Mesenchymal stem cell (in vitro differentiated cells and primary cell): ENCODE data around the gene HBS1L.

Experiments
- DNase-seq: peaks from one replicate; pipeline ENCODE4 v3.0.0-alpha.2; 2013
- H2AFZ ChIP-seq: one replicate; pipeline ENCODE4 v1.6.1; 2013; ENCODE audit warnings: low read depth, mild to moderate bottlenecking, control low read depth, inconsistent platforms, low read length, moderate library complexity
- H2AK5ac ChIP-seq: 2 replicates; pipeline ENCODE4 v1.6.1; 2013; ENCODE audit warnings: low read length, moderate library complexity, mild to moderate bottlenecking, inconsistent platforms; ENCODE audit not compliant: severe bottlenecking
- H2BK120ac ChIP-seq: one replicate; pipeline ENCODE4 v1.6.1; 2013; ENCODE audit warnings: low read depth, mild to moderate bottlenecking, inconsistent platforms, low read length, moderate library complexity
- H2BK12ac ChIP-seq, 2 experiments: one replicate each; pipeline ENCODE4 v1.6.1; 2013; ENCODE audit warnings: inconsistent platforms in 2 of 2, low read length in 2 of 2, mild to moderate bottlenecking in 2 of 2, moderate library complexity in 2 of 2, control low read depth in 1 of 2
- H2BK15ac ChIP-seq: one replicate; pipeline ENCODE4 v1.6.1; 2013; ENCODE audit warnings: mild to moderate bottlenecking, low read depth, inconsistent platforms; ENCODE audit not compliant: poor library complexity, severe bottlenecking
- H2BK5ac ChIP-seq: 2 replicates; pipeline ENCODE4 v1.6.1; 2013; ENCODE audit warnings: low read depth, mild to moderate bottlenecking, low read length, control low read depth, inconsistent platforms; ENCODE audit not compliant: poor library complexity, severe bottlenecking
- H3K14ac ChIP-seq, 2 experiments: one replicate each; pipeline ENCODE4 v1.6.1; 2013; ENCODE audit warnings: inconsistent platforms in 2 of 2, low read length in 2 of 2, control low read depth in 1 of 2, mild to moderate bottlenecking in 1 of 2, moderate library complexity in 1 of 2
- H3K18ac ChIP-seq, 2 experiments: one replicate each; pipeline ENCODE4 v1.6.1; 2013; ENCODE audit warnings: inconsistent platforms in 2 of 2, low read length in 2 of 2, control low read depth in 1 of 2, low read depth in 1 of 2, mild to moderate bottlenecking in 1 of 2
- H3K23ac ChIP-seq, 2 experiments: one replicate each; pipeline ENCODE4 v1.6.1; 2013; ENCODE audit warnings: inconsistent platforms in 2 of 2, low read length in 2 of 2, mild to moderate bottlenecking in 2 of 2, moderate library complexity in 2 of 2, control low read depth in 1 of 2
- H3K27ac ChIP-seq: 2 replicates; pipeline ENCODE4 v1.5.1; 2013; ENCODE audit warnings: mild to moderate bottlenecking, moderate library complexity, low read length, control low read depth, inconsistent platforms; ENCODE audit not compliant: poor library complexity, severe bottlenecking
- H3K27me3 ChIP-seq, 2 experiments: 2 replicates each; pipeline versions ENCODE4 v1.6.1 to v1.7.0; 2013; ENCODE audit warnings: low read length in 2 of 2, mild to moderate bottlenecking in 2 of 2, moderate library complexity in 2 of 2, control low read depth in 1 of 2, inconsistent platforms in 1 of 2; ENCODE audit not compliant: control insufficient read depth in 1 of 2, insufficient read depth in 1 of 2
- H3K36me3 ChIP-seq, 2 experiments: 2 replicates each; pipeline versions ENCODE4 v1.6.1 to v1.7.0; 2013; ENCODE audit warnings: low read length in 2 of 2, control low read depth in 1 of 2, inconsistent platforms in 1 of 2, low read depth in 1 of 2, mild to moderate bottlenecking in 1 of 2; ENCODE audit not compliant: insufficient read depth in 2 of 2, control insufficient read depth in 1 of 2
- H3K4ac ChIP-seq, 2 experiments: one replicate each; pipeline ENCODE4 v1.6.1; 2013; ENCODE audit warnings: inconsistent platforms in 2 of 2, low read length in 2 of 2, mild to moderate bottlenecking in 2 of 2, moderate library complexity in 2 of 2, control low read depth in 1 of 2, low read depth in 1 of 2
- H3K4me1 ChIP-seq: 2 replicates; pipeline ENCODE4 v1.6.1; 2013; ENCODE audit warnings: low read depth, low read length, control low read depth; ENCODE audit not compliant: control insufficient read depth, insufficient read depth
- H3K4me2 ChIP-seq: 2 replicates; pipeline ENCODE4 v1.6.1; 2013; ENCODE audit warnings: low read length, mild to moderate bottlenecking, inconsistent platforms; ENCODE audit not compliant: poor library complexity, severe bottlenecking
- H3K4me3 ChIP-seq, 2 experiments: 2 replicates each; pipeline versions ENCODE4 v1.5.1 to v1.7.0; 2013; ENCODE audit warnings: low read length in 2 of 2, mild to moderate bottlenecking in 2 of 2, control low read depth in 1 of 2, low read depth in 1 of 2; ENCODE audit not compliant: insufficient read depth in 1 of 2
- H3K79me1 ChIP-seq: replicated peaks from 2 replicates; pipeline ENCODE4 v1.6.1; 2013; ENCODE audit warnings: mild to moderate bottlenecking, control low read depth, low read length, inconsistent platforms; ENCODE audit not compliant: poor library complexity, severe bottlenecking
- H3K9ac ChIP-seq: 2 replicates; pipeline ENCODE4 v1.7.0; 2013; ENCODE audit warnings: mild to moderate bottlenecking, low read length, moderate library complexity
- H3K9me3 ChIP-seq: 2 replicates; pipeline ENCODE4 v1.7.0; 2013; ENCODE audit warnings: mild to moderate bottlenecking, low read length; ENCODE audit not compliant: control insufficient read depth
- H4K8ac ChIP-seq: one replicate; pipeline ENCODE4 v1.6.1; 2013; ENCODE audit warnings: inconsistent platforms, mild to moderate bottlenecking, low read length, moderate library complexity
- H4K91ac ChIP-seq: one replicate; pipeline ENCODE4 v1.6.1; 2013; ENCODE audit warnings: mild to moderate bottlenecking, low read length, inconsistent platforms
- WGBS: methylation state at CpG from one replicate; pipeline ENCODE4 v1.1.7; 2013; ENCODE audit warnings: mixed read lengths; 5-methylcytosine and 5-hydroxymethylcytosine counted together

Gene HBS1L

DNA sequence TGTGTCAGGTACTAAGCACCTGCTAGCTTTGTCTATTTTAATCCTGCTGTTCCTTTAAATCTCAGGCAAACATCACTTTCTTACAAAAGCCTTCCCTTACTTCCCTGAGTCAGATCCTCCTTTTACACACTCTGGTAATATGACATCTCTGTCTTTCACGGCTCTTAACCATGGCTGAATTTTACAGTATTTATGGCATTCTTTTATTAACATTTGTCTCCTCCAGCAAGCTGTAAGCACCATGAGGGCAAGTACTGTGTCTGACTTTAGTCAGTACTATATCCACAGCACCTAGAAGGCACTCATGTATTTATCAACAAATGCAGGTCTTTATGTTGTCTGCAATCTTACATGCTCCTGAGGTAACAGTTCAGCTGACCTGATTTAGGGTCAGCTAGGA is 33.7 kb upstream of the HBS1L start:
- no peak overlapping the region for H3K4ac ChIP-seq
- H3K79me1 ChIP-seq: no peaks in the 10 kb centered on the region
- no peak overlapping the region for H3K18ac ChIP-seq
- H3K23ac ChIP-seq: no peak overlapping the region
- H2AK5ac ChIP-seq: no peak overlapping the region
- H2AFZ ChIP-seq: no peak overlapping the region
- no peak overlapping the region for H2BK15ac ChIP-seq
- no peak overlapping the region for H3K14ac ChIP-seq
- DNase-seq: no peak
- no peak overlapping the region for H4K8ac ChIP-seq
- no peaks in the 10 kb centered on the region for H3K9me3 ChIP-seq
- no peak overlapping the region for H3K9ac ChIP-seq
- no peak overlapping the region for H2BK120ac ChIP-seq
- H3K4me1 ChIP-seq: no peaks in the 10 kb centered on the region
- H2BK5ac ChIP-seq: no peak overlapping the region
- H3K27ac ChIP-seq: no peak overlapping the region
- no peak overlapping the region for H3K4me2 ChIP-seq
- no peaks in the 10 kb centered on the region for H3K27me3 ChIP-seq
- WGBS: 100% methylated on average over 1 of the region's 1 CpG
- H3K36me3 ChIP-seq: no peaks in the 10 kb centered on the region
- no peak overlapping the region for H2BK12ac ChIP-seq
- H4K91ac ChIP-seq: no peak overlapping the region
- H3K4me3 ChIP-seq: no peak overlapping the region

DNA sequence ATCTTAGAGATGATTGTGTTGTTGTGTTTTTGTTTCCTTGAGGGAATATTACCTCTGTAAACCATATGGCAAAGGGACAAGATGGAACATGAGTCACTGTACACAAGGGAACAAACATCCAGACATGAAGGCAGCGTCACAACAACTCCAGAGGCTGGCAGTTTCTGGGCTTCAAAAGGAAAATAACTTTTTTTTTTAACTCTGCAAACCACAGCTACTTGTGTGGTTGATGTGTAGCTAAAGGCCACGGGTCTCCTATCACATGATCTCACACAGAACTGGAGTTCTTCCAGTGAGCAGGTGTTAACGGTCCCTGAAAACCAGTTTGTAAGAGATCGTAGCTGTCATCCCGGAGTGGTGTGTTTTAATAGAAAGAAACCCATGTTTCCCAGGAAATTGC is 33.2 kb upstream of the HBS1L start:
- H3K36me3 ChIP-seq: no peaks in the 10 kb centered on the region
- no peaks in the 10 kb centered on the region for H3K27me3 ChIP-seq
- DNase-seq: peak; percentile 29
- H3K4me3 ChIP-seq: no peak overlapping the region
- WGBS: 78% methylated on average over 5 of the region's 5 CpGs
- no peak overlapping the region for H3K4me2 ChIP-seq
- no peak overlapping the region for H3K27ac ChIP-seq
- H3K4ac ChIP-seq: no peak overlapping the region
- no peak overlapping the region for H2AFZ ChIP-seq
- H4K8ac ChIP-seq: no peak overlapping the region
- H3K79me1 ChIP-seq: no peaks in the 10 kb centered on the region
- H2BK120ac ChIP-seq: no peak overlapping the region
- H3K18ac ChIP-seq: no peak overlapping the region
- no peaks in the 10 kb centered on the region for H3K4me1 ChIP-seq
- H3K23ac ChIP-seq: no peak overlapping the region
- no peak overlapping the region for H3K14ac ChIP-seq
- H2BK12ac ChIP-seq: no peak overlapping the region
- H2BK5ac ChIP-seq: no peak overlapping the region
- no peaks in the 10 kb centered on the region for H3K9me3 ChIP-seq
- H2BK15ac ChIP-seq: no peak overlapping the region
- H3K9ac ChIP-seq: no peak overlapping the region
- no peak overlapping the region for H4K91ac ChIP-seq
- no peak overlapping the region for H2AK5ac ChIP-seq

DNA sequence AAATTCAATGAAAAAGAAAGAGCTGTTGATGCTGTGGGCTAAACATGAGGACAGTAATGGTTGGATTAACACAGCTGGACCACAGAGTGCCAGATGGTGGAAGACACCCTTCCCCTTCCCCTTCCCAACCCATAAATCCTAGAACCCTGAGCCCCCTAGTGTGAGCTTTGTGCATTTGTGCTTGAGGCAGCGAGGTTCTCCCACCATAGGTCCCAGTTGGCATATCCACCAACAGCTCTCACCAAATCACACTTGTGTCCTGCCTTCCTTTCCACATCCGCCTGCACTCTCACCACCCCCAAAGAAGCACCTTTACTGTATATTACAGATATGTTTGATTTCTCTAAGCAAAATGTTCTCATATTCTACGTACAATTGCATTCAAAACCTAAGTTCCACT is 32.8 kb upstream of the HBS1L start:
- no peak overlapping the region for H4K8ac ChIP-seq
- H3K27ac ChIP-seq: no peak overlapping the region
- H4K91ac ChIP-seq: no peak overlapping the region
- no peak overlapping the region for H3K4ac ChIP-seq
- H3K79me1 ChIP-seq: no peaks in the 10 kb centered on the region
- H3K27me3 ChIP-seq: no peaks in the 10 kb centered on the region
- no peak overlapping the region for H2BK12ac ChIP-seq
- no peak overlapping the region for H3K9ac ChIP-seq
- no peak overlapping the region for H3K14ac ChIP-seq
- H3K4me1 ChIP-seq: no peaks in the 10 kb centered on the region
- no peaks in the 10 kb centered on the region for H3K9me3 ChIP-seq
- no peak overlapping the region for H2BK5ac ChIP-seq
- no peak overlapping the region for H2AK5ac ChIP-seq
- no peak overlapping the region for H3K4me2 ChIP-seq
- no peak overlapping the region for H2AFZ ChIP-seq
- no peak overlapping the region for H3K4me3 ChIP-seq
- H3K23ac ChIP-seq: no peak overlapping the region
- no peaks in the 10 kb centered on the region for H3K36me3 ChIP-seq
- WGBS: 100% methylated on average over 1 of the region's 3 CpGs
- H3K18ac ChIP-seq: no peak overlapping the region
- no peak overlapping the region for H2BK120ac ChIP-seq
- no peak overlapping the region for H2BK15ac ChIP-seq
- no peak for DNase-seq

DNA sequence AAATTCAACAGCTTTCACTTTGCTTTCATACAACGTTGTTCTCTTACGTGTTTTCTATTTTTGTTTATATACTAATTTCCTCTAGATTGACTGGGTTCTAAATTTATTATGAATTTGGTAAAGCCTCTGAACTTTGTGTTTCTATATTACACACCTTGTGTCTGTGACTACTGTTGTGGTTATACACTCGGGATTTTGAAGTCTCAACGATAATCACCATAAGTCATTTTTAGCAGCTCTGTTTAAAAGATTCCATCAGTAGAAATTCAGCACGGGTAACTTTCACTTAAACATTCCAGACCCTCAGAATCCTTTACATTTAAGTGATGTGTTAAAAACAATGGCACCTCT is 31.8 kb upstream of the HBS1L start:
- Histone ChIP-seq H2BK15ac (no peak overlapping the region), H4K91ac (no peak overlapping the region), H2BK5ac (no peak overlapping the region), H2AFZ (no peak overlapping the region), H3K23ac (no peak overlapping the region), H2BK120ac (no peak overlapping the region), H4K8ac (no peak overlapping the region), H3K4me1 (no peaks in the 10 kb centered on the region), H3K4me3 (no peak overlapping the region), H3K4ac (no peak overlapping the region), H3K27me3 (no peaks in the 10 kb centered on the region), H3K9me3 (peaks cover 9% of the 10 kb centered on the region), H3K36me3 (no peaks in the 10 kb centered on the region), H2AK5ac (no peak overlapping the region), H3K18ac (no peak overlapping the region), H2BK12ac (no peak overlapping the region), H3K9ac (no peak overlapping the region), H3K27ac (no peak overlapping the region), H3K14ac (no peak overlapping the region), H3K79me1 (no peaks in the 10 kb centered on the region), H3K4me2 (no peak overlapping the region)
- WGBS: 95% methylated on average over 2 of the region's 5 CpGs
- DNase-seq: no peak
